Superior temporal gyrus (tissue), 1 donor: ENCODE measurements around the gene MYO7A.

Source experiments
- DNase-seq: peaks from one replicate; pipeline ENCODE4 v3.0.0-alpha.2; 2016; ENCODE audit errors: extremely low spot score

Gene MYO7A

GRCh38 chr11:77183431-77183984 lies 55.5 kb downstream of the MYO7A start:
- DNase-seq = peak; percentile 36

GRCh38 chr11:77184136-77184860 lies 56.3 kb downstream of the MYO7A start:
- DNase-seq = no peak

GRCh38 chr11:77186302-77186701 lies 58.3 kb downstream of the MYO7A start:
- no peak for DNase-seq

GRCh38 chr11:77187111-77187750 lies 59.2 kb downstream of the MYO7A start:
- no peak for DNase-seq

DNA sequence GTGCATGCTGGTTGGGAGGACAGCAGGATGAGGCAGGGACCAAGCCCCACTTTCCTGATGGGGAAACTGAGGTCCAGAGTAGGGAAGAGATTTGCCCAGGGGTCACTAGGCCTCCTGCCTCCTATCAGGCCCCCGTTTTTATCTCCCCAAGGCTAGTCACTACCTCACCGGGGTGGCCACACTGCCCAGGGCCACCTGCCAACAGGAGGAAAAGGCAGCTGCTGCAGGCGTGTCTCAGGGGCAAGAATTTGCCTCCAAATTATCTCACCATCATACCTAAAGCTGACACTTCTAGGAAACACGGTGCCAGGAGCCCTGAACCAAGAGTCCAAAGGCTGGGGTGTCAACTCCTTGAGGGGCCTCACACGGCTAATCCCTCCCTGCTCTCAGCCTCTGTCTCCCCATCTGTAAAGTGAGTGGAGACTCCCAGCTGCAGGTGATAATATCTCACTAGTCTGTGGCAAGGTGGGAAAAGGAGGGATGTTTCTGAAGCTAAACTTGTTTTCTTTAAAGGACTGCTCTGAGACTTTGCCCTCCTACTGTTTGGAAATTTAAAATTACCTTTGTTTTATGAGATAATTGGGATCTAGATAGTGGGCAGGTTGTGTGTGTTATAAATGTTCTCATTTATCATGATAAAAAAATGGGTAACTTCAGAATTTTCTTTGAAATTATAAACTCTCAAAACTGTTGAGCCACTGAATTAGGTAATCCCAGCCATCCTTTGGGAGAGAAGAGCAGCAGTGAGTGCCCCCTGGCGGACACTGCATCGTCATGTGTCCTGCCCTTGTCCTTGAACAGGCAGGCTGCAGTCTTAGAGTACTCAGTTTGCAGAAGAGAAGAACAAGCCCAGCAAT lies 60.0 kb downstream of the MYO7A start:
- peak; percentile 92 for DNase-seq

- no peak for DNase-seq
Measured at GRCh38 chr11:77188633-77189491, 60.8 kb downstream of the MYO7A start.

GRCh38 chr11:77189588-77190210 lies 61.7 kb downstream of the MYO7A start:
- no peak for DNase-seq

DNA sequence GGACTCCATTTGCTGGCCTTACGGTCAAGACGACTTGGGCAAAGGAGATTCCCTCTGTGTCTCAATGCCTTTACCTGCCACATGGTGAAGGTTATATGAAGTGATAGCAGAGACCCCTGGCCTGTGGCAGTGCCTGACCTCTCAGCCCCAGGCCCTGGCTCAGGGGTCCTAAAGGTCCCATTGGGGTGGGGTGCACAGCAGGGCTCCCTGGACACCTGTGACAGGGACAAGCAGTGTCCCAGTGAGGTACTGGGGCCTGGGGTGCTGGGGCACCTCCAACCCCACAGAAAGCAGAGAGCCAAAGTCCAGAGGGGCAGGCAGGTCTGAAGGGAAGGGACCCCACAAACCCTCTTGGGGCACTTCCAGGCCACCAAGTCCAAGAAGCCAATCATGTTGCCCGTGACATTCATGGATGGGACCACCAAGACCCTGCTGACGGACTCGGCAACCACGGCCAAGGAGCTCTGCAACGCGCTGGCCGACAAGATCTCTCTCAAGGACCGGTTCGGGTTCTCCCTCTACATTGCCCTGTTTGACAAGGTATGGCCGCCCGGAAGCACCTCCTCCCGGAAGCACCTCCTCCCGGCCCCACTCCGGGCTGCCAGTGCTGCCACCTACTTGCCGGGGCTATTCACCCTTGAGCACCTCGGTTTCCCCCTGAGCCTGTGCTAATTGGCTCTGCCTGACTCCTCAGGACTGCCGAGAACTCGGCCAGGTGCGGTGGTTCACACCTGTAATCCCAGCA lies 62.5 kb downstream of the MYO7A start:
- no peak for DNase-seq

DNA sequence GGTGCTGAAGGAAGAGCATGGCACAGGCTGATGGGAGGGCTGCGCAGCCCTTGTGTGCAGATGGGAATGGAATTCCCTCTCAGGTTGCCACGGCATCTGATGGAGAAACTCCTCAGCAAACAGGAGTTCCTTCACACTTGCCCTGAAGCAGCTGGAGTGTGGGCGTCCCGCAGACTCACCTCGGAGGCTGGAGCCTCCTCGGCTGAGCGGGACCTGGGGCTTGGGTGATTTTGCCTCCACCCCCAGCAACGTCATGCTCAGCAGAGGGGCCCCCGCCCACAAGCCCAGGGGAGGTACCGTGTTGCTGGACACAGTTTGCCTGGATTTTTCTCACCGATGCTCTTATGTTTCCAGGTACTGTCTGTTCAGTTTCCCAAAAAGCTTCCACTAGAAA lies 63.4 kb downstream of the MYO7A start:
- peak; percentile 50 for DNase-seq

DNA sequence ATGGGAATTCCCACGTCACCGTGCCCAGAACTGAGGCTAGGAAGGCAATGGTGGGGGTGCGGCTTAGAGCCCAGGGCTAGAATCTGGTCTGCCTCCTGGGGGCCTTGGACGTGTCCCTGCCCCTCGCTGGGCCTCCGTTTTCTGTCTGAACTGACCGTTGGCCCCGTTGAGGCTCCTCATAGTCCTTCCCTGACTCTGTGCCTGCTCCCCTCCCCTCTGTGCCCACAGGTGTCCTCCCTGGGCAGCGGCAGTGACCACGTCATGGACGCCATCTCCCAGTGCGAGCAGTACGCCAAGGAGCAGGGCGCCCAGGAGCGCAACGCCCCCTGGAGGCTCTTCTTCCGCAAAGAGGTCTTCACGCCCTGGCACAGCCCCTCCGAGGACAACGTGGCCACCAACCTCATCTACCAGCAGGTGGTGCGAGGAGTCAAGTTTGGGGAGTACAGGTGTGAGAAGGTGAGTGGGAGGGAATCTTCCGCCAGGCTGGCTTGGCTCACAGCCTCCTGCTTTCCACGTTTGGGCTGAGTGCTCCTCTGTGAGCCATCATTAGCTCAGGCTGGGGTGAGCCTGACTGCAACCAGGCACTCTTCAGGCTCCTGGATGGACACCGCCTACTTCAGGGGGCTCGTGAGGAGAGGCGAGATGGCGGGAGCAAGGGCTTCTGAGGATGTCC lies 63.9 kb downstream of the MYO7A start:
- peak; percentile 14 for DNase-seq

DNA sequence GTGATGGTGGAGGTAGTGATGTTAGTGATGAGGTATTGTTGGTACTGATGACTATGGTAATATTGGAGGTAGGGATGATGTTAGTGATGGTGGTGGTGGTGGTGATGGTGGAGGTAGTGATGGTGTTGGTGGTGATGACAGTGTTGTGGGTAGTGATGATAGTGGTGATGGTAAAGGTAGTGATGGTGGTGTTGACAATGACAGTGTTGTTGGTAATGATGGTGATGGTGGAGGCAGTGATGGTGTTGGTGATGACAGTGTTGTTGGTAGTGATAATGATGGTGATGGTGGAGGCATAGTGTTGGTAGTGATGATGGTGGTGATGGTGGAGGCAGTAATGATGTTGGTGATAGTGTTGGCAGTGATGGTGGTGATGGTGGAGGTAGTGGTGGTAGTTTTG lies 65.1 kb downstream of the MYO7A start:
- no peak for DNase-seq

DNA sequence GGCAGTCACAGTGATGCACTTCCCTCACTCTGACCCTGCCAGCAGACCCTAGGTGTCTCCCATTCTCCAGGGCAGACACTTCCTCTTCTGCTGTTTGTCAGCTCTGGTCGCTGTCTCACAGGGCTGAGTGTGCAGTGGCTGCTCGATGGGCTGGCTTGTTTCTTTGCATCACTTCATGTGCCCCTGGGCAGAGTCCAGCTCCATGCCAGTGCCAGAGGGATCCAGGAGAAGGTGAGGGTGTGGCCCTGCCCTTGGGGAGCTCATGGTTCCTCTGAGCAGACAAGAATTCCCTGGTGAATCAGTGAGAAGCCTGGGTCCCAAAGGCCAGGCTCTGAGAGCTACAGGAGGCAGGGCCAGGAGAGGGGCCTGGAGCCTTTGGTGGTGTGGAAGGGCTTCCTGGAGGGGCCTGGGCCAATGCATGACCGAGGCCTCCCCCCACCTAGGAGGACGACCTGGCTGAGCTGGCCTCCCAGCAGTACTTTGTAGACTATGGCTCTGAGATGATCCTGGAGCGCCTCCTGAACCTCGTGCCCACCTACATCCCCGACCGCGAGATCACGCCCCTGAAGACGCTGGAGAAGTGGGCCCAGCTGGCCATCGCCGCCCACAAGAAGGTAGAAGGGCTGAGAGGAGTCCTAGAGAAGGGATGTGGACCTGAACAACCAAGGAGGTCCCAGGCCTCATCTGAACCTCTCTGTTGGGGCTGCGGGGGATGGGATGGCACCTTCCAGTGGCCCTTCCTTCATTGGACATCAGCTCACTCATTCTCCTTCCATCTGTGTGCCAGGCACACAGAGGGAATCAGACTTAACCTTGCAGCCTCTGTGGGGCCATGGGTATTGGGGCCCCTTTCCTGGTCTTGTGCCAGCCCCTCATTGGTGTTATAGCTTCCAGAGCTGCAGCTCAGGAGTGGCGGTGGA lies 66.1 kb downstream of the MYO7A start:
- no peak for DNase-seq

- DNase-seq = no peak
Measured at GRCh38 chr11:77195071-77195755, 67.2 kb downstream of the MYO7A start.

GRCh38 chr11:77196961-77197360 lies 68.9 kb downstream of the MYO7A start:
- DNase-seq = no peak

DNA sequence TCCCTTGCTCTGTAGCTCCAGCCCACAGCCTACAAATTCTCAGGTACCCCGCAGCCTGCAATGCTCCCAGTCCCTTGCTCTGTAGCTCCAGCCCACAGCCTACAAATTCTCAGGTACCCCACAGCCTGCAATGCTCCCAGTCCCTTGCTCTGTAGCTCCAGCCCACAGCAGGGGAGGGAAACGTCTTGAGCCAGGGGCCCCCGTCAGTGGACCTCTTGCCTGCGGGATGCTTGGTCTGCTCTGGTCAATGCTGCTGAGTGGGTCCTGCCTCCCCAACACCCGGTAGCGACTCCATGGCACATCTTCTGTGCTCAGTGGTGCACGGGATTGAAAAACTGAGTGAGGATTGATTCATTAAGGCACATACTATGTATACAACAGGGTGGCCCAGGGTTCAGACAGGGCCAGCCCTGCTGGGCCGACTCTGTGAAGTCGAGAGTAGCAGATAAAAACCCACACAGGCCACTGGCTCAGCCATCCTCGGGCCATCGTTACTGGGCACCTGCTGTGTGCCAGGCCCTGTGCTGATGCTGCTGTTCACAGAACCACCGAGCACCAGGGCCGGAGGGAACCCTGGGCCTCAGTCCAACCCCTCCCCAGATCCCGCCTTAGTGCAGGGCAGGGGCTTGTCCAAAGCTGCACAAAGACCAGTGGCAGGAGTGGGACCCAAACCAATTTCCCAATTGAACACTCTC lies 69.7 kb downstream of the MYO7A start:
- DNase-seq = no peak

GRCh38 chr11:77198440-77198849 lies 70.4 kb downstream of the MYO7A start:
- DNase-seq = no peak

GRCh38 chr11:77199137-77199745 lies 71.2 kb downstream of the MYO7A start:
- DNase-seq = no peak
